T-helper 1 cell treated with Interleukin-12 subunit alpha and Interleukin-12 subunit beta and Interleukin-4 antibody, amounts not matched to agents 30 μg/mL and 1 μg/mL, for 36 hours (primary cell): ENCODE results near the gene SPRY4.
"Not testable (repeated sequence)": the region's sequence is repeated elsewhere in the genome, so short reads cannot be mapped to it uniquely, and the experiment has no call there.

ENCODE experiments used
- H3K27ac Mint-ChIP-seq: one replicate; pipeline ENCODE4 v1.8.0; 2021; ENCODE audit warnings: mild to moderate bottlenecking, mixed read lengths
- H3K27me3 Mint-ChIP-seq: one replicate; pipeline ENCODE4 v1.8.0; 2021; ENCODE audit warnings: low read depth, mixed read lengths
- H3K36me3 Mint-ChIP-seq: one replicate; pipeline ENCODE4 v1.8.0; 2021; ENCODE audit warnings: low read depth, mixed read lengths
- H3K4me1 Mint-ChIP-seq: one replicate; pipeline ENCODE4 v1.8.0; 2021; ENCODE audit warnings: low read depth, mixed read lengths
- H3K4me3 Mint-ChIP-seq: one replicate; pipeline ENCODE4 v1.8.0; 2021; ENCODE audit warnings: mild to moderate bottlenecking, moderate library complexity, mixed read lengths
- H3K9me3 Mint-ChIP-seq: one replicate; pipeline ENCODE4 v1.8.0; 2021; ENCODE audit warnings: mixed read lengths

SPRY4 gene

DNA sequence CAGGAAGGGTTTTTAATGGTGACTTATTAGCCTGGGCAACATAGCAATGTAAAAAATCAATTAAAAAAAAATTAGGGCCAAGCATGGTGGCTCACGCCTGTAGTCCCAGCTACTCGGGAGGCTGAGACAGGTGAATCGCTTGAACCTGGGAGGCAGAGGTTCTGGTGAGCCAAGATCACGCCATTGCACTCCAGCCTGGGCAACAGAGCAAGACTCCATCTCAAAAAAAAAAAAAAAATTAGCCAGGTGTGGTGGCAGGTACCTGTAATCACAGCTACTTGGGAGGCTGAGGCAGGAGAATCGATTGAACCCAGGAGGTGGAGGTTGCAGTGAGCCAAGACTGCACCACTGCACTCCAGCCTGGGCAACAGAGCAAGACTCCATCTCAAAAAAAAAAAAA lies 27.0 kb downstream of the SPRY4 start:
- not testable (repeated sequence) for H3K27ac Mint-ChIP-seq, H3K4me1 Mint-ChIP-seq, H3K9me3 Mint-ChIP-seq, H3K36me3 Mint-ChIP-seq, H3K27me3 Mint-ChIP-seq, H3K4me3 Mint-ChIP-seq

DNA sequence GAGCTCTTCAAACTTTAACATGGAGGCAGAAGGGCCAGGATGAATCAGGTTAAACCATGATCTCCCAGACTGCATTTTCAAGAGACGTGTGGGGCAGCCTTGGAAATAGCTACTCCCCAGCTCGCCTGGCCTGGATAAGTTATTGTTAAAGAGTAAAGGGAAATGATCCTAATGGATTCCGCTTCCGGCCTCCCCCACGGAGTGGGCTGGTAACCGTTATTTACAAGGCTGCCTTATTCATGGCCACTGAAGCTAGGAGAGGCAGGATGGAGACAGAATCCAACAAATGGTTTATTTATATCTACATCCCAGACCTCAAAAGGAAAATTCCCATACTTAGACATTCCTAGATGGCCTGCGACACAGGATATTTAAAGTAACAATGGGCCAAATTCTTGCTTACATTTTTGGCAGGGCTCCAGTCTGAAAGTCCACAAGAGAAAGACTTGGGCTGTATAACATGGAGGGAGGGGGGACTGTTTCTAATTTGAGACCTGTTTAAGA lies 27.9 kb downstream of the SPRY4 start:
- peaks cover 8% of the 10 kb centered on the region for H3K4me1 Mint-ChIP-seq
- H3K27ac Mint-ChIP-seq = no peak overlapping the region
- H3K9me3 Mint-ChIP-seq = no peaks in the 10 kb centered on the region
- H3K4me3 Mint-ChIP-seq = no peak overlapping the region
- no peaks in the 10 kb centered on the region for H3K36me3 Mint-ChIP-seq
- H3K27me3 Mint-ChIP-seq = peaks cover 4% of the 10 kb centered on the region

DNA sequence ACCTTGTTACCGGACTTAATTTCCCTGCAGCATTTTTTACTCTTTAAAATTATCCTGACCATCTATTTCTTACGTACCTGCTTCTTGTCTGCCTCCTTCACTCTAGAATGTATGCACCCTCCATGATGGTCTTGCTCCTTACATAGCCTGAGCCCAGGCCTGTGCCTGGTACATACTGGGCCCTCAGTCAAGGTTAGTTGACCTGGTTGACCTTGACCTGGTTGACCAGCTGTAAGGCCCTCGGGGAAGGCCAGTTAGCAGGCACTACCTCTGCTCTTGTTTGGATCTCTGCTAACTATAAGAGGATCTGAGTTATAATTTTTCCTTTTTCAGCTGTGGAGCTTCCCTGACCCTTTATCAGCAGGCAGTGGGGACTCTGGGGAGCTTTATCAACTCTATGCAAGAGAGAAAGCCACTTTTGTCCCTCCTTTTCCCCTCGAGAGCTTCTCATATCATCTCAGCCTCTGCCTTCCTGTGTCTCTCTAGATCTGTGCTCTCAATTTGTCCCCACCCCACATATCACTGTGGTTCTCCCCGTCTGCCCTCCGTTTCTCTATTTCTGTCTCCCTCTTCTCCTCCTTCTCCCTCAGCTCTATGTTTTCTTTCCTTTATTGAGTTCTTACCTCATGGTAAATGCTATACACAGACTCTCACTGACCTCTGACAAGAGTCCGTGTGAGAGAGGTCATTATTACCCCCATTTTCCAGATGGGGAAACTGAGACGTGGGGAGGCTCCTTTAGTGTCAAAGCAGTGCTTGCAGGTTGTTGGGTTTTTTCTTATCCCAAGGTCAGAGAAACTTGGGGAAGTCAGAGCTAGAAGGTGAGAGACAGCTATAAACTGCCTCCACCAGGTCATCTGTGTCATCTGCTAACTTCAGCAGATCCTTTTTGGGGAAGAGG lies 28.6 kb downstream of the SPRY4 start:
- no peaks in the 10 kb centered on the region for H3K36me3 Mint-ChIP-seq
- no peak overlapping the region for H3K4me3 Mint-ChIP-seq
- peaks cover 4% of the 10 kb centered on the region for H3K27me3 Mint-ChIP-seq
- H3K27ac Mint-ChIP-seq = no peak overlapping the region
- peaks cover 1% of the 10 kb centered on the region for H3K4me1 Mint-ChIP-seq
- H3K9me3 Mint-ChIP-seq = no peaks in the 10 kb centered on the region

DNA sequence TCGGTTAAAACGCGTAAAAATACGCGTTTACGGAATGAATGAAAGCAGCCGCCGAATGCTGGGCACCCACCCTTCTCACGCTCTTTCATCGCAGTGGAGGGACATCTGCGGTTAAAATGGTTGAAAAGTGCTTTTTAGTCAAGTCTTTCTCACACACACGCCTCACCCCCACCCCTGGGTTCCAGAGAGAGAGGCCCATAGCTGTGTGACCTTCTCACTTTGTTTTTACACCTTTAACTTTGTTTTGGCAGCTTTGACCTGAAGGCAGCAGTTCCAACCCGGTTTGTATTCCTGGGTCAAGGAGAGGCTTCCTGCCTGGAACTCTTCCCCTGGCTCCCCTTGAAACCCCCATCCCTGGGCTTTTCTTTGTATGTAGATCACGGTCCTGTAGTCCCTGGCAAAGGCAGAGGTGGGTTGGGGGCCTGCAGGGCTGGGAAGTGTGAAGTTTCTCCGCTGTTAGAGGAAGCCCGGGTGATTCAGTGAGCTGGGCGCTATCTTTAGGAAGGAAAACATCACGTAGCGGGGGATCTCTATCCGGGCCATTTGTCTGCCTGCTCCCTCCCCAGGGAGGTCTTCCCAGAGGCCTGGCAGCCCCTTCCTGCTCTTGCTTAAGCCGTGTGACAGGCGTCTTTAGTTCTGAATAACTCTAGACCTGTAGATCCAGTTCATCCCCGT lies 29.6 kb downstream of the SPRY4 start:
- H3K27ac Mint-ChIP-seq = no peak overlapping the region
- peaks cover 4% of the 10 kb centered on the region for H3K27me3 Mint-ChIP-seq
- H3K36me3 Mint-ChIP-seq = no peaks in the 10 kb centered on the region
- peaks cover 1% of the 10 kb centered on the region for H3K4me1 Mint-ChIP-seq
- H3K9me3 Mint-ChIP-seq = no peaks in the 10 kb centered on the region
- no peak overlapping the region for H3K4me3 Mint-ChIP-seq

DNA sequence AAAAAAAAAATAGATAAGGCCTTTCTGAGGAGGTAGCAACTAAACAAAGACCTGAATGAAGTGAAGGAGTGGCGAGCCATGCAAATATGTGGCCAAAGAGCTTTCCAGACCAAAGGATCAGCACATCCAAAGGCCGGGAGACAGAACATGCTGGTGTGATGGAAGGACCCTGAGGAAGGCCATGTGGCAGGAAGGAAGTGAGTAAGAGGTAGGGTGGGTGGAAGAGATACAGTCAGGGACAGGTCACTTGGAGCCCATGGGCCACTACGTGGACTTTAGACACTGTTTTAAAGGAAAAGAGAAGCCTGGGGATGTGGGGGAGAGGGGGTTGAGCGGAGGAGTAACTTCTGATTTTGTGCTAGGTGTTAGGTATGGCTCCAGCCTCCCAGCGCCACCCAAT lies 31.3 kb downstream of the SPRY4 start:
- Mint-ChIP-seq H3K9me3 (no peaks in the 10 kb centered on the region), H3K4me3 (no peak overlapping the region), H3K27me3 (no peaks in the 10 kb centered on the region), H3K36me3 (no peaks in the 10 kb centered on the region), H3K27ac (no peak overlapping the region), H3K4me1 (peaks cover 1% of the 10 kb centered on the region)

DNA sequence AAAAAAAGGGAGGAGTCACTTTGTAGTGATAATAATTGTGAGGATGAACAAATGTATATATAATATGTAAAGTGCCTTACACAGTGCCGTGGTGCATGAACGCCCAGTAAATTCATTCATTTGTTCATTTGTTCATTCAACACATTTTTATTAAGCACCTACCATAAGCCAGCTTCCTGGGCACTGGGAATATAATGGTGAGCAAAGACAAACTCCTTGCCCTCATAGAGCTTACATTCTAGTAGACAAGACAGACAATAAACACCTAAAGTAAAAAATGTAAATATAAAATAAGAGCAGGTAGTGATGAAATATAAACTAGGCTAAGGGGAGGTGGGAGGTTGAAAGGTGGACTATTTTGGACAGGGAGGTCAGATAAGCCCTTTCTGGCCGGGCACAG lies 32.0 kb downstream of the SPRY4 start:
- H3K27ac Mint-ChIP-seq = no peak overlapping the region
- H3K4me1 Mint-ChIP-seq = peaks cover 2% of the 10 kb centered on the region
- no peaks in the 10 kb centered on the region for H3K27me3 Mint-ChIP-seq
- H3K4me3 Mint-ChIP-seq = no peak overlapping the region
- H3K9me3 Mint-ChIP-seq = no peaks in the 10 kb centered on the region
- H3K36me3 Mint-ChIP-seq = no peaks in the 10 kb centered on the region

DNA sequence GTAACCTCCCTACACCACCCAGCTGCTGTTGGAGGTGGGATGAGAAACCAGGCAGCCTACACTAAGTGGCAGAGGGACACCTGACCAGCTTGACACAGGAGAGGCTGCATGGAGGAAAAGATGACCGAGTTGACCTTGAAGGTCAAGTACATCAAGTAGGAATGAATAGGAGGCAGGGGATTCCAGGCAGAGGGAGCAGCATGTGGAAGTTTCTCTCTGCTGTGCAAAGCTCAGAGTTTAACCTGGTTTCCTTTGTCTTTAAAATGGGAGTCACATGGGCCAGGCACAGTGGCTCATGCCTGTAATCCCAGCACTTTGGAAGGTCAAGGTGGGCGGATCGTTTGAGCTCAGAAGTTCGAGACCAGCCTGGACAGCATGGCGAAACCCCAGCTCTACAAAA lies 32.6 kb downstream of the SPRY4 start:
- H3K4me1 Mint-ChIP-seq = peaks cover 8% of the 10 kb centered on the region
- no peaks in the 10 kb centered on the region for H3K9me3 Mint-ChIP-seq
- H3K36me3 Mint-ChIP-seq = no peaks in the 10 kb centered on the region
- no peak overlapping the region for H3K27ac Mint-ChIP-seq
- H3K27me3 Mint-ChIP-seq = no peaks in the 10 kb centered on the region
- no peak overlapping the region for H3K4me3 Mint-ChIP-seq

DNA sequence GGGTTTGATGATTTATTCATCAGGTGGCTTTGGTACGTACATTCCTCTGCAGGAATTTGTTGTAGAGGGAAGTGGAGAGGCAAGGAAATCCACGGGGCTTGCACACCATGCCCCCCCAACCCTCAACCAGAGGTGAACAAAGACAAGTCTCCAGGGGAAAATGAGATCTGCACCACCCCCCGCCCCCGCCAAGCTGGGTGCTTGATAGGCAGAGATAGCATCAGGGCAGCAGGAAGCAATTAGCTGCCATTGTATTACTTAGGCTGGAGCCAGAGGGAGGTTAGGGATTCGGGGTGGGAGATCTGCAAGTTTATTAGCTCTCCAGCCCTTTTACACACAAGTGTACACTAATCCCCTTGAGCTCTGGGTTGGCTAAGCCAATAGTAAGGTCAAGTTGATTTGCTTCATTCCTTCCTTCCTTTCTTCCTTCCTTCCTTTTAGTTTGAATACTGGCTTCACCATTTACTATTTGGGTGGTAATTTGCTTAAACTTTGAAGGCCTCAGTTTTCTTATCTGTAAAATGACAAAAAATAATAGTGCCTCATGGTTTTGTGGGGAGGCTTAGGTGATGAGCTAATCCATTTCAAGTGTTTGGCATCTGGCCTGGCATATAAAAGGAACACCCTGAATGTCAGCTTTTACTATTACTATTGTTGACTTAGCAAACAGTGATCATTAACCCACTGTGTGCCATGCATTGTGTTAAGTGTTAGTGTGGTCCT lies 34.1 kb downstream of the SPRY4 start:
- no peak overlapping the region for H3K27ac Mint-ChIP-seq
- H3K4me3 Mint-ChIP-seq = no peak overlapping the region
- peaks cover 8% of the 10 kb centered on the region for H3K4me1 Mint-ChIP-seq
- no peaks in the 10 kb centered on the region for H3K36me3 Mint-ChIP-seq
- H3K27me3 Mint-ChIP-seq = no peaks in the 10 kb centered on the region
- H3K9me3 Mint-ChIP-seq = no peaks in the 10 kb centered on the region

DNA sequence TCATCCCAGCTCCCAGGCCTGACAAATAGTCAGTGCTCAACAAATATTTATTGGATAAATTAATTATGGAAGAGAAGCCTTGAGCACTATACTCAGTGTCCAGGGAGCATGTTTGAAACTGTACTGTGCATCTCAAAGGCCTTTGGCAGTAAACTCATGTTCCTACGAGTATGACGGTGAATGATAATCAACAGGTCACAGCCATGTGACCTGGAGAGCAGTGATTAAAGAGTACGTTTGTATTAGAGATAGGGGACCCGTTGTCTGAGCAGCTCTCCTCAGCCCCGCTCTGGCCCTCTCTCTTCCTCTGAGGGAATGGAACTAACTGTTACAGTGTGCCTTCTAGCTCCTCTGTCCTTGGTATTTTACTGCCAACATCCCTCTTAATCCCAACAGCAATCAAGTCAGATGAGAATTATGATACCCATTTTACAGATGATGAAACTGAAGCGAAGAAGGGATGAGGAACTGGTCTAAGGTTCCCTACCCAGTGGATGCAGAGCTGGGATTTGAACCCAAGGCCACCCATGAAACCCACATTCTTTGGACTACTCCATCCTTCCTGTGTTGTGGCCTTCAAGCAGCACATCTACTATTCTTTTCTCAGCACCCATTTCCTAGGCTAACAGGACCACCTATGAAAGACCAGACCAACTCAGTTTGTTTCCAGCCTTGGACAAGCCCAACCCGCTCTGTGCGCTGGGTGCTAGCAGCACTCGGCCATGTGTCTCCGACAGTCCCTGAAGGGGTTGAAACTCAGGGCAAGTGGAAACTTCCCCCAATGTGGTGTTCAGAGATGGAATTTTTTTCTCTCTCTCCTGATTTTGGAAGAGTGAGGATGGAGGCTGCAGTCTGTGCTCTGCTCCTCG lies 34.9 kb downstream of the SPRY4 start:
- Mint-ChIP-seq H3K27ac (no peak overlapping the region), H3K27me3 (no peaks in the 10 kb centered on the region), H3K36me3 (no peaks in the 10 kb centered on the region), H3K4me3 (no peak overlapping the region), H3K9me3 (no peaks in the 10 kb centered on the region), H3K4me1 (peaks cover 8% of the 10 kb centered on the region)

DNA sequence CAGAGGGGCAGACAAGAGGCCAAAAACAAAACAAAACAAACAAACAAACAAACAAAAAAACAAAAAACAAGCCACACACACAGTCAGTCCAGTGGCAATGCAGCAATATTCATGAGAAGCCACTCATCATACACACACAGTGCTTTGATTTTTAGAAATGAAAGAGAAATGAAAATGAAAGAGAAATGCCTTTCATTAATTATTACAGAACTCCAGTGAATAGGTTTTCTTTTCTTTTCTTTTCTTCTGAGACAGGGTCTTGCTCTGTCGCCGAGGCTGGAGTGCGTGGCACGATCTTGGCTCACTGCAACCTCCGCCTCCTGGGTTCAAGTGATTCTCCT lies 36.9 kb downstream of the SPRY4 start:
- H3K36me3 Mint-ChIP-seq = no peaks in the 10 kb centered on the region

DNA sequence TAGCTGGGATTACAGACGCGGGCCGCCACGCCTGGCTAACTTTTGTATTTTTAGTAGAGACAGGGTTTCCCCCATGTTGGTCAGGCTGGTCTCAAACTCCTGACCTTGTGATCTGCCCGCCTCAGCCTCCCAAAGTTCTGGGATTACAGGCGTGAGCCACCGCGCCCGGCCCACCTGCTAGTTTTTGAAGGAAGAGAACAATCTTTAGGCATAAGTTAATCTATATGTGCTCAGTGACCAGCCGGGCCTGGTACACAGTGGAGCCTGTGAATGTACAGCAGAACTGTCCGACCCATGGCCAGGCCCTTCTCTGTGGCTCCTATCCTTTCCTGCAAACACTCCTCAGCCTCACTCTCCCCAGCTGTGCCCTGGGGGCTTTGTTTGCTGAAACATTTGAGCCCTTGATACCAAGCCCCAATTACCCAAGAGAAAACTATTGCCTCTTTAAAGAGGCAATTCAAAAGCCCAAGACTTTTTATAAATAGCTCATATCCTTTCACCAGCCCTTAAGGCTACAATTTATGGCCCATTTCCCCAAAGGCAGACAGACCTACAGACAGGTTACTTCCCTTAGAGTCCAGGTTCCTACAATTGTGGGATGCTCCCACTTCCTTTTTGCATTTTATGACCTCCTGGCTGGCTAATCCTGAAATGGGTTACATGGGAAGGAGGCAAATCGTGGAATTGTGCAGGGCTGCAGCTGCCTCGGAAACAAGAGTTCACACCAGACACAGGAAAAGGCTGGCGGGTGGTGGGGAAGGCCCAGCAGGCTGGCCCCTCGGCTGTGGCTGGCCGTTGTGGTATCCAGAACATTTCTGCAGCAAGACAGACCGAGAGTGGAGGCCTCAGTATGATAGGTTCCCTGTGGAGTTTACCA lies 37.5 kb downstream of the SPRY4 start:
- H3K9me3 Mint-ChIP-seq = no peaks in the 10 kb centered on the region
- peaks cover 9% of the 10 kb centered on the region for H3K4me1 Mint-ChIP-seq
- no peaks in the 10 kb centered on the region for H3K27me3 Mint-ChIP-seq
- no peaks in the 10 kb centered on the region for H3K36me3 Mint-ChIP-seq
- no peak overlapping the region for H3K27ac Mint-ChIP-seq
- H3K4me3 Mint-ChIP-seq = no peak overlapping the region

More for the DNA sequence above, 36.9 kb downstream of the SPRY4 start:
- Mint-ChIP-seq H3K27ac (no peak overlapping the region), H3K9me3 (no peaks in the 10 kb centered on the region), H3K4me3 (no peak overlapping the region), H3K4me1 (peaks cover 9% of the 10 kb centered on the region), H3K27me3 (no peaks in the 10 kb centered on the region)

DNA sequence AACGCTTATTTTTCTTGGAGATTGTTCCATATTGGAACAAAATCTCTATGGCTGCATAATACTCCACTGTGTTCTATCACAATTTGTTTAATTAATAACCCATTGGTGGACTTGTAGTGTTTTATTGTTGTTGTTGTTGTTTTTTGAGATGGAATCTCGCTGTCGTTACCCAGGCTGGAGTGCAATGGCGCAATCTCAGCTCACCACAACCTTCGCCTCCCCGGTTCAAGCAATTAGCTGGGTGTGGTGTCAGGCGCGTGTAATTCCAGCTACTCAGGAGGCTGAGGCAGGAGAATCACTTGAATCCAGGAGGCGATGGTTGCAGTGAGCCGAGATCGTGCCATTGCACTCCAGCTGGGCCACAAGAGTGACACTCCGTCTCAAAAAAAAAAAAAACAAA lies 38.7 kb downstream of the SPRY4 start:
- no peaks in the 10 kb centered on the region for H3K36me3 Mint-ChIP-seq
- no peaks in the 10 kb centered on the region for H3K27me3 Mint-ChIP-seq
- H3K4me1 Mint-ChIP-seq = peaks cover 9% of the 10 kb centered on the region
- H3K27ac Mint-ChIP-seq = no peak overlapping the region
- no peaks in the 10 kb centered on the region for H3K9me3 Mint-ChIP-seq
- no peak overlapping the region for H3K4me3 Mint-ChIP-seq

DNA sequence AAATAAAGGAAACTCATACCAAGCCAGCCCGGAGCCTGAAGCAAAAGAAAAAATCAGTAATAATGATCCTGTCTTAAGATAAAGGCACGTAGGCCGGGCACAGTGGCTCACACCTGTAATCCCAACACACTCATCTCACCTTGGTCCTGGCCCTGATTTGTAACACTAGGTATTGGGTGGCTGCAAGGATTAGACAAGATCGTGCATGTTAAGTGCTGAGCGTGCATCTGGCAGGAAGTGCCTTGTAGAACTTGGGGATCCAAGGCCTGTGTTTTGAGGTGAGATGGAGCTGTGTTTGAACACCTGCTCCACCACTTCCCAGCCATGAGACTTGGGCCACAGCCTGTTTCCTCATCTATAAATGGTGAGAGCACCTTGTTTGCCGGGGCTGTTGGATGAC lies 41.5 kb downstream of the SPRY4 start:
- H3K27ac Mint-ChIP-seq = no peak overlapping the region
- peaks cover 5% of the 10 kb centered on the region for H3K27me3 Mint-ChIP-seq
- H3K36me3 Mint-ChIP-seq = no peaks in the 10 kb centered on the region
- H3K4me1 Mint-ChIP-seq = peaks cover 9% of the 10 kb centered on the region
- H3K9me3 Mint-ChIP-seq = no peaks in the 10 kb centered on the region
- no peak overlapping the region for H3K4me3 Mint-ChIP-seq
